ENCODE data around the gene CNTNAP5.
"Not testable (repeated sequence)": the region's sequence is repeated elsewhere in the genome, so short reads cannot be mapped to it uniquely, and the experiment has no call there.

The CNTNAP5 gene

DNA sequence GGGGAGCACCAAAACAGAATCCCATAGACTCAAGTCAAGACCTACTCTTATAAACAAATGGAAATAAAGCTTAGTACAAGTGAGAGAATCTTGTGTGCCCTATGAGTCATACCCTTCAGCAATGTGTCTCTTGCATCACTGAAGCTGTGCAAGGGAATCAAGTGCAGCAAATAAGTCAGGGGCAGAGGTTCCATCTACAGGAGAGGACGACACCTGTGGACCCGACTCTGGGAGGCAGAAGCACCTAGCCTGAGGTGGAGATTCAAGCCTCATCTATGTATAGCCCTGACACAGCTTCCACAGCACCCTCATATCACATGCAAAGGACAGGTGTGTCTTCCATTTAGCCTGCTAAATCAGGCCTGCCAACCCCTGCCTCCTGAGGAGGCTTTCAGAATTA is 298.2 kb downstream of the CNTNAP5 start:
- DNase-seq (ENCODE audit: low read depth in 2 of 2), result no peak

DNA sequence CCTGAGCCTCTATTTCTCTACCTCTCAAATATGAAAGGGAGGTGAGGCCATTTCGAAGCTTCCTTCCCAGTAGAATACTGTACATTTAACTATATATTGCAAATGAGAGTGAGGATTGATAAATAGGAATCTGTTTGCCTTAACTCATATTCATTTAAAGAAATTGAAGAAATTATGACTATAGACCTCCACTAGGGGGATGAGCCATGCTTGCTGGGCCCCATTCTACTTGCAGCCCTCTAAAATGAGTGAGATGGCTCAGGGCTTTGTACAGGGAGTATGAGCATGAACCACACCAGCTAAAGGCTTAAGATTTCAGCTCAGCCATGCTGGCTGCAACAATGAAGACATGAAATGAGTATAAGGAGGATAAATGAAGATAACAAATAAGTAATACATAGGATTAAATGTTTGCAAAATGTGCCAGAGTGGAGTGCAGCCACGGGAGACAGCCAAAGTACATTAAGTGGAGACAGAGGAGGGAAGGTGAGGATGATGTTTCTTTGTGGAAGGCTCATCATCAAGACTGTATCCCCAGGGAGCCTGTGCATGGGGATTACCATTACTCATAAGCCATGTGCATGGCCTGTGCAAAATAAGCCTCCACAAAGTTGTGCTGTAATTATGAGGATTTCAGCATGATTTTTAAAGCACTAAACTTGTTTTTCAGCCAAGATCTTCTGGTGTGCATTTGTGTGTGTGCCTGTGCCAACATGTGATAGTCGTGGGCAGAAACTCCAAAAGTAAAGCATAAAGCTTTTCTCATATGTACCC is 300.8 kb downstream of the CNTNAP5 start:
- no peak for DNase-seq (ENCODE audit: low read depth in 2 of 2)

DNA sequence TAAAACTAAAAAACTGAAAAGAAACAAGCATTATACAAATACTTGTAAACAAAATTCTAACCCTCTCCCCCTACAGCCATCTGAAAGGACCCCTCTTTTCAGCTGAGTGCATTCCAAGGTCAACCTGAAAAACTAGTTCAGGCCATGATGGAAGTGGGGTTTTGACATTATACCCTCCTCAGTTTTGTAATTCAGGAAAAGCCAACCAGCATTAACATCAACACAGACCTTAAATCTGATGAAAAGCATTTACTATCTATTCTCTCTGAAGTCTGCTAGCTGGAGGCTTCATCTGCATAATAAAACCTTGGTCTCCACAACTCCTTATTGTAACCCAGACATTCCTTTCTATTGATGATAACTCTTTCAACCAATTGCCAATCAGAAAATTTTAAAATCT is 302.2 kb downstream of the CNTNAP5 start:
- DNase-seq (ENCODE audit: low read depth in 2 of 2), result no peak

DNA sequence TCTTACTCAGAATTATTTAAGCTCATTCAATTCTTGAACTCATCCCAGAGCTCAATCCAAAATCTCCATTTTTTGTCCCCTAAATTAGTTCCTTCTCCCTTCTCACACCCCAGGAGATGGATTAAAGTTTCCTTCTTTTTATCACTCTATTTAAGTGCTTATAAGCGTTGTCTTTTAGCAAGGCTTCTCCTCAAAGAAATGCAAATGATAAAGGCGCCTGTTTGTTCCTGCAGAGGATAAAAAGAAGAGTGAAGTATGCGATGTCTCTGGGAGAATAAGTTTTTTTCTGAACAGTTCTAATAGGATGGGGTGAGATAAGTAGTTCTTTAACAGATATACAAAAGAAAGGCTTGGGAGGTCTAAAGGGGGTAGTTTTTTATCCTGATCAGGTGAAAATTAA is 303.3 kb downstream of the CNTNAP5 start:
- no peak for DNase-seq (ENCODE audit: low read depth in 2 of 2)

DNA sequence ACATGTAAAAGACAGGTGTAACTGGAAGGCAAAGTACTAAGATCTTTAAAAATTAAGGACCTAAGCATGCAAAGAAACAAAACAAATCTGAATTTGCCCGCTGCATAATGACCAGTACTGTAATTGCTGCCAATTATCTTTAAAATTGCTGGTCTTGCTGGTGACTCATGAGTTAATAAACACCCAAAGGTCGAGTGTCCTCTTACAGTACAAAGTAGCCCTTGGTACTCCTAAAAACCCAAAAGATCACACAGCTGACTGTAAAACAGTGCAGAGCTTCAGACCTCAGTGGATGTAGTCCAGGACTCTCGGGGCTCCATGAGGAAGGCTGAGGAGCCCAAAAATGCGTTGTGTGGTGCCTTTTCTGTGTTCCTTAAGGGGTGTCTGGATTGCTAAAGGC is 308.7 kb downstream of the CNTNAP5 start:
- no peak for DNase-seq (ENCODE audit: low read depth in 2 of 2)

DNA sequence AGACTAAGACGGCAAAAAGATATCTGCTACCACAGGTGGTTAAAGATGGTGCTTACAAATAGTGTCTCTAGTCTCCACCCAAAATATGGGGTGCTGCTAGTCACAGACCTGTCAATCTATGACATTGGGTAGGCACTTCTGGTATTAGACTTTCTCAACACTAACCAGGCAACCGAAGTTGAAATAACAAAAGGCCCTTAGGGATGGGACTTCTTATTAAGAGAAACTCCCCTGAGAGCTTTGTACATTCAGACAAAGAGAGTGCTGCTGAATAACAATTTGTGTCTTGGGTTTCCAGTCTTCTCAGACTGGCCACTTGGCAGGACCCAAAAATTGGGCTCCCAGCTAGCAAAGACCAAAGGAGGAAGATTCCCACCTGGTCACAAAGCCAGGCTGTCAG is 310.0 kb downstream of the CNTNAP5 start:
- DNase-seq (ENCODE audit: low read depth in 2 of 2), result no peak

DNA sequence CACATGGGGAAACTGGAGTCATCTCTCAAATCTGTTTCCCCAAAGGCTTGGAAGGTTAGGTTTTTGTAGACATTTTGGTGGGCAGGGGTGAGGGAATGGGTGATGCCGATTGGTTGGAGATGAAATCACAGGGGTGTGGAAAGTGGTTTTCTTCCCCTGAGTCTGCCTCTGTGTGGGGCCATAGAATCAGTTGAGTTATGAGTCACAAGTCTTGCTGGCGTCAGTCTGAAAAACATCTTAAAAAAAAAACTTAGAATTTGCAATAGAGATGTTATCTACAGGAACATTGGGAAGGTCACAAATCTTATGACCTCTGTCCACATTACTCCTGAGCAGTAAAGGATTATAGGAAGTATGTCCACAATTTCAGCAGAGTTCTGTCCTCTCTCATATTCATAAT is 314.6 kb downstream of the CNTNAP5 start:
- DNase-seq (ENCODE audit: low read depth in 2 of 2), result no peak

DNA sequence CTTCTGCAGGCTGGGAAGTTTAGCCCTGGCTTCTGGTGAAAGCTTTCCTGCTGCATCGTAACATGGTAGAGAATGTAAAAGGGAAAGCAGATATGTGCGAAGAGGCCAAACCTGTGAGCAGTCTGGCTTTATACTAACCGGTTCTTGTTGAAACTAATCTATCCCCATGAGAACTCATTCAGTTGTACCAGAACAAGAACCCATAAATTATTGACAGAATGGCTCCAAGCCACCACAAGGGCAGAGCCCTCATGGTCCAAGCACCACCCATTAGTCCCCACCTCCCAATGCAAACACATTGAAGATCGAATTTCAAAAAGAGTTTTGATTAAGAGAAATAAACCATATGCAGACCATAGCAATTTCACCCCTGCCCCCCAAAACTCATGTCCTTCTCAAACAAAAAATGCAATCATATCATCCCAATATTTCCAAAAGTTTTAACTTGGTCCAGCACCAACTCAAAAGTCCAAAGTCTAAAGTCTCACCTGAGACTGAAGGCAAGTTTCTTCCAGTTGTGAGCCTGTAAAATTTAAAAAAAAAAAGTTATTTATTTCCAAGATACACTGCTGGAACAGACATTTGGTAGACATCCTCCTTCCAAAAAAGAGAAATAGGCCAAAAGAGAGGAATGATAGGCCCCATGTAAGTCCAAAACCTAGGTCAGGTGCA is 318.9 kb downstream of the CNTNAP5 start:
- DNase-seq (ENCODE audit: low read depth in 2 of 2), result no peak

DNA sequence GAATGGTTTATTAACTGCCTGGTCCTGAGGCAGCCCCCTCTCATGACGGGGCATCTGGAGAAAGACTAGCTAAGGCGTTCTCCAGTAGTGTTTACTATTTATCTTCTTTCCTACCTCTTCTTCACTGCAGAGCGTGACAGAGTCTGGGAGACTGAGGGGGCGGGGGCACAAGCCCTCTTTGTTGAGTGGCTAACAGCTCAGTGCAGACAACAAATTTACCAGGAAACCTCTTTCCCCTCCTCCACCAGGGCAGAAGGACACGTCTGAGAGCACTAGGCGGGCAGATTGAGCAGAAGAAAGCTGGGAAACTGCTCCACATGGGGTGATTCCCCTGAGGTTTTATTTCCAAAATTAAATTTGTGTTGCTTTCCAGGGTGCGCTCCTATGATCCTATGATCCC is 322.1 kb downstream of the CNTNAP5 start:
- DNase-seq (ENCODE audit: low read depth in 2 of 2), result no peak

DNA sequence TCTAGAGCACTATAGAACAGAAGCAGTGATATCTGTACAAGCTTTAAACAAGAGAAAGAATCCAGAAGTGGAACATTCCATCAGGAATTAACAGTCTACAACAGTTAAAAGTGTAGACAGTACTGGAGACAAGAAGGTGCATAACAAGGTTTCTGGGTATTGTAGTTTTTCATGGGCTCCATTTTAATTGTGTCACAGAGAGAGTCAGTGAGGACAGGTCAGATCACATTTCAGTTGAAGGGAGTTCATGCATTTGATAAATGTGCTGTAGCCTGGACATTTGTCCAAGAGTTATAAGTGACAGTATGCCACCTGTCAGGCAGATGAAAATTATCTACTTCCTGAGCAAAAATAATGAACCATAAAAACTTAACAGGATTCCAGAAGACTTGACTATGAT is 328.6 kb downstream of the CNTNAP5 start:
- DNase-seq (ENCODE audit: low read depth in 2 of 2), result no peak

DNA sequence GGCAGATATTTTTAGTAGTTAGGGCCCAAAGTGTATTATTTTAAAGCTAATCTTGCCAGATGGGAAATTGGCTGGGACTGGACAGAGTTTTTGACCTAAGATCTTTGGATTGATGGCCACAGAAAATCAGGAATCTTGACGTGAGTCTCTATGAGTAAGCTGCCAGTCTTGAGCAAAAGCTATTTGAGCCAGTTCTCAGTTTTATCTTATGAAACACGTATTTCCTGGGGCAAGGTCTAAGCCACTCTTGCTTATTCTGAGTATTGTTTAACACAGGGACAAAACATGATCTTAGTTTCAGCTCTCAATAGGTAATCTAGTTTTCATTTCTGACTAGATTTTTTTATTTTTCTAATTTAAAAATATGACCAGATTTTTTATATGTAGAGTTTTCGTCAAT is 329.4 kb downstream of the CNTNAP5 start:
- DNase-seq (ENCODE audit: low read depth in 2 of 2), result no peak

DNA sequence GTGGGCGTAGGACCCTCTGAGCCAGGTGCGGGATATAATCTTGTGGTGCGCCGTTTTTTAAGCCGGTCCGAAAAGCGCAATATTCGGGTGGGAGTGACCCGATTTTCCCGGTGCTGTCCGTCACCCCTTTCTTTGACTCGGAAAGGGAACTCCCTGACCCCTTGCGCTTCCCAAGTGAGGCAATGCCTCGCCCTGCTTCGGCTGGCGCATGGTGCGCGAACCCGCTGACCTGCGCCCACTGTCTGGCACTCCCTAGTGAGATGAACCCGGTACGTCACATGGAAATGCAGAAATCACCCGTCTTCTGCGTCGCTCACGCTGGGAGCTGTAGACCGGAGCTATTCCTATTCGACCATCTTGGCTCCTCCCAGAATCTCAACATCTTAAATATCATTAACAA is 336.9 kb downstream of the CNTNAP5 start:
- not testable (repeated sequence) for DNase-seq (ENCODE audit: low read depth in 2 of 2)

DNA sequence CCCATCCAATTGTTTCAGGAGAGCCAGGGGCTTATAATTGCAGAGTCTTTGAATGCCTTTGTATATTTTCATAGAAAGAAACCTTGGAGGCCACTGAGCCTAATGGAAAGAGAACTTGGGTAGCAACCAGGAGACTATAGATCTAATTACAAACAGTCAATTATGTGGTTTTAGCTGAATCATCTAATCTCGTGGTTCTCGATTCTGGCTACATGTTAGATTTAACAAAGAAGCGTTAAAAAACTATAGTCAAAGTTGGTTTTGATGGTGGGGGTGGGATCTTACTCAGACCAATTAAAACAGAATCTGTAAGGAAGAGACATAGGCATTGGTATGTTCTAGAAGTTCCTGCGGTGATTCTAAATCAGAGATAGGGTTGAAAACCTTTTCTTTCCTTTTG is 344.1 kb downstream of the CNTNAP5 start:
- DNase-seq (ENCODE audit: low read depth in 2 of 2), result no peak

DNA sequence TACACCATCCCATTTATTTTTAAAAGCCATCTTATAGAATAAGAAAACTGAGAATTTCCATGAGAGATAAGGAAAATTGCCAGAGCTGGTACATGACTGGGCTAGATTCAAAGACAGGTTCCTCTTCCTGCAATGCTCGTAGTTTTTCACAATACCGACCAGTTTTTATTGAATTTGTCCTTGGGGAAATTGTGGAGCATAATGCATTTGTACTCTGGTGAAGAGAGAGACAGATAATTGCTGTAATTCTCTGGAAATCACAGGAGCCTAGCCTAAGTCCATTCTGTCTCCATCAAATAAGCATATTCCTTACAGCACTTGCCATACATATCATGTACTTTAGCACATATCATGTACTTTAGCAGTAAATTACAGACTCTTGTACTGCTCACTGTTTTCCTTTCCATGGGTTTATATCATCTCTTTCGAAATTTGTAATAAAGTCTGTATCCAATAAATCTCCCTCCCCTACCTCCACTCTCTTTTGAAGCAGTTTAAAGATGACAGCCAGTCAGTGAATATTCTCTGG is 355.2 kb downstream of the CNTNAP5 start:
- DNase-seq (ENCODE audit: low read depth in 2 of 2), result no peak

DNA sequence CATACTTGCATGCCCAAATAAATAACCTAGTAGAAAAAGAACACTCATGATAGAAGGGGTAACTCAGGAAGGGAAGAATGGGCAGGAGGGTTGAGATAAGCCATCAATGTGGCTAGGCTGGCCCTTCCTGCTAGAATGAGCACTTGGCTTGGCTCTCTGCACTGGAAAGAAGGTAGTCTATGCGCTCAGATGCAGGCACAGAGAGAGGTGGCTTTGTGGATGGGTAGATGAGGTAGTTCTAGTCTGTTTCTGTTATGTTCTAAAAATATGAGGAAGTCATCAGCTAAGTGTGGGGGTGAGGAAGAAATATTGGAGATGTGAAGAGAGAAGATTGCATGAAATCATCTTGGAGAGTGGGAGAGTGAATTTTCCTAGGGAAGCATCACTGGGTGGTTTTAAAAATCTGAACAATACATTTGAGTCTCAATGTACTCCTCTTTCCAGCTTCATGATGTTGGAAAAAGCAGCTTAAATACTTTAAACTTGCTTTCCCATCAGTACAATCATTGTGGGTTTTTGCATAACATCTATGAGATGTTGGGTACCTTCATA is 357.1 kb downstream of the CNTNAP5 start:
- DNase-seq (ENCODE audit: low read depth in 2 of 2), result no peak

DNA sequence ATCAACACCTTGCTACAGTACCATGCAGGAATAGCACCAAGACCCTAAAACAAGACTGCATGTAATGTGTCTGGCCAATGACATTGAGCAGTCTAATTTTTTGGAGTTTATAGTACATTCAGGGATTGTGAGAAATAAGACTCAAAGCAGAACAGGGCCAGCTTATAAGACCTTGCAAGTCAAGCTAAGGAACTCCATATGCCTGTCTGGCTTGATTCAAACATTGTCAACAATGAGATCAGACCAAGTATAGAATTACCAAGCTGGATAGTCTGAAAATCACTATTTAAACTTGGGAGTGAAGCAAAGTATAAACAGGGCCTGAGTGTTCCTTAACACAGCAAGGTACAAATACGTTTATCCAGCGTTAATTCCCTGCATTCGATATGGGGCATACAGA is 370.9 kb downstream of the CNTNAP5 start:
- DNase-seq (ENCODE audit: low read depth in 2 of 2), result no peak

DNA sequence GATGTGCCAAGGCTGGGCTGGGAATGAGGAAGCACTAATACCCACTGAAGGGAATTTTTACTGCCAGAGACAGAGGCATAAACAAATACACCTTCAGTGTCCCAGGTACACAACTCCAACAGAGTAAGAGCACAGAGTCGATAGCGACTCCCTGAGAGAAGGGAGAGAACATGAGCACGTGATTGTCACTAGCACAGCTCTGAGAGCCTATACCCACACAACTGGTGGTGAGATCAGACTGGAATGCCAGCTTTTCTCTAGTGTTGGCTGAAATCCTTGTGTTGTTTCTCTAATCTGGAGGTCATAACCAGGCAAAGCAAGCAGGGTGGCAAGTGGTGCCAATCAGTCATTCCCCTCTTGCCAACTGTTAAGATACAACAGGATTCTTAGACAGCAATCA is 377.2 kb downstream of the CNTNAP5 start:
- DNase-seq (ENCODE audit: low read depth in 2 of 2), result no peak

DNA sequence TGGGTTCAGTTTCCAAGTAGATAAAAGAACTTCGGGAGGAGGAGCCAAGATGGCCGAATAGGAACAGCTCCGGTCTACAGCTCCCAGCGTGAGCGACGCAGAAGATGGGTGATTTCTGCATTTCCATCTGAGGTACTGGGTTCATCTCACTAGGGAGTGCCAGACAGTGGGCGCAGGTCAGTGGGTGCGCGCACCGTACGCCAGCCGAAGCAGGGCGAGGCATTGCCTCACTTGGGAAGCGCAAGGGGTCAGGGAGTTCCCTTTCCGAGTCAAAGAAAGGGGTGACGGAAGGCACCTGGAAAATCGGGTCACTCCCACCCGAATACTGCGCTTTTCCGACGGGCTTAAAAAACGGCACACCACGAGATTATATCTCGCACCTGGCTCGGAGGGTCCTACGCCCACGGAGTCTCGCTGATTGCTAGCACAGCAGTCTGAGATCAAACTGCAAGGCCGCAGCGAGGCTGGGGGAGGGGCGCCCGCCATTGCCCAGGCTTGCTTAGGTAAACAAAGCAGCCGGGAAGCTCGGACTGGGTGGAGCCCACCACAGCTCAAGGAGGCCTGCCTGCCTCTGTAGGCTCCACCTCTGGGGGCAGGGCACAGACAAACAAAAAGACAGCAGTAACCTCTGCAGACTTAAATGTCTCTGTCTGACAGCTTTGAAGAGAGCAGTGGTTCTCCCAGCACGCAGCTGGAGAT is 382.9 kb downstream of the CNTNAP5 start:
- not testable (repeated sequence) for DNase-seq (ENCODE audit: low read depth in 2 of 2)

DNA sequence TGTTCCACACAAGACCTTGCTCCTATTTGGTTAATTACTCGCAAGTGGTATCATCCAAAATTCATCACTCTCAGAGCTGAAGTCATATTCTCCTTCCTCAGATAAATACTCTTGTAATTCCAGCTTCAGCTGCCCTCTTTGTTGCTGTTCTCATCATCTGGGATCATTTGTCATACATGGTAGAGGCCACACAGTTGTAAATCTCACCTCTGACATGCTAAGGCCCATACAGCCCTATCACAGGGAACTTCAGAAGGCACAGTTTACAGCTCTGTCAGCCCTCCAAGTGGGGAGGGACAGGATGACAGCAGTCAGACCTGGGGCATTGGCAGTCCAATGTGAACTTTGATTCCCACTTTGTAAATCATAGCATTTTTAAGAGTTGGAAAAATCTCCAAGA is 399.0 kb downstream of the CNTNAP5 start:
- no peak for DNase-seq (ENCODE audit: low read depth in 2 of 2)

DNA sequence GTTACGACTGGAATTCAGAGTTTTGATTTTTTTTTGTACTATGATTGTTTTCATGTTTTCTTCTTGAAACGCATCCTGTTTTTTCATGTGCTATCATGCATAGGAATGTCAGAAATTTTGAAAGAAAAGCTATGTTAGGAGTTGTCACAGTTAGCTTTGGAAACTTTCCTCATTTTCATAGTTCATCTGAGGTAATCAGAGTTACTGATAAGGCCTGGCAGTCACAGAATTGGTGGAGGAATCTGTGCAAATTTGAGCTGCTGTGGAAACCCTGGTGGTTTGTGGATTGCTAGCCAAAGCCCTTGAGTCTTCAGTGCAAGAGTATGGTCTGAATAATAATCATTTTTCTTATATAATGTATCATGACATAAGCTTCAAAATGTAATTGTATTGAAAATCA is 401.0 kb downstream of the CNTNAP5 start:
- DNase-seq (ENCODE audit: low read depth in 2 of 2), result no peak

DNA sequence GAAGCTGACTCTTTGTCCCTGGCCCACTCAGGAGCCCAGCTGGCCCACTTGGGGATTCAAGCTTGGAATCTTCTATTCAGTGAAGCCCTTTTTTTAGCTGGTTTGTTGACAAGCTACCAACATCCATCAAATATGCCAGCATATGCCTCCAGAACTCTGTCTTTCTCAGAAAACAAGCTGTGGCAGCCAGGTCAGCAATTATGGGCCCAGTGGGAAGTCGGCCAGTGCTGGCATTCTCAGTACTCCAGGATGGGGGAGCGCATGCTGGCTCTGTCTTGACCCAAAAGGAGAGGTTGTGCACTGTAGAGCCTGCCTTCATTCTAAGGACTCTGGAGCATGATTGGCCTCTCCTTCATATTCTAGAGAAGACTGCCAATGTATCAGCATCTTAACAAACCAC is 401.5 kb downstream of the CNTNAP5 start:
- no peak for DNase-seq (ENCODE audit: low read depth in 2 of 2)

DNA sequence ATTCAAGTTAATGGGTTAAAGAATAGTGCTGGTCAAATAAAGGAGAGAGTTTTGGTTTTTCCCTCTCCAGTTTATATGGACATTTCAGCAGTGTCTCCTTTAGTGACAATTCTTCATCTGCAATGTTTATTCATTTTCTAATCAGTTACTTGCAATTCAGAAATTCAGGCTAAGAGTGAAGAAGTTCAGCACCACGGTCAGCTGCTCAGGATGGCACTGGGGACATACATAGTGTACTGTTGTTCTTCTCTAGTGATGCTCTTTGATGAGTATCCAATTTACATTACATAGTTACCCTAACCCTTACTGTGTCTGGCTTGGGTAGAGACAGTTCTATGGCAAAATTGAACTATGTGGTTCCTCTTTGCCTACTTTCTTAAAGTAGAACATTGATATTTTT is 412.7 kb downstream of the CNTNAP5 start:
- no peak for DNase-seq (ENCODE audit: low read depth in 2 of 2)

Data from stimulated activated CD8-positive, alpha-beta memory T cell treated with anti-CD3 and anti-CD28 coated beads, Interleukin-15, amount 100 ng/mL, for 4 hours (primary cell).